HEK293 (cell line): ENCODE results near the gene MED13L.
A peak's percentile ranks its signal among the peaks of the same experiment; 100 is the strongest.

ENCODE experiments used
- FEZF1 ChIP-seq: fragments of 450-650 bp; formaldehyde crosslinking; IDR thresholded peaks from 2 replicates; pipeline ENCODE4 v1.5.1; 2016; ENCODE audit warnings: missing biosample characterization, missing genetic modification characterization
- HOXA7 ChIP-seq: sonication (generic); formaldehyde crosslinking; IDR thresholded peaks from 2 replicates; pipeline ENCODE4 v1.8.1; 2022; ENCODE audit warnings: missing genetic modification reagents, borderline replicate concordance
- KLF17 ChIP-seq: fragments of 450-650 bp; formaldehyde crosslinking; IDR thresholded peaks from 2 replicates; pipeline ENCODE4 v1.5.1; 2016; ENCODE audit warnings: missing biosample characterization, missing genetic modification characterization
- KLF9 ChIP-seq: fragments of 450-650 bp; formaldehyde crosslinking; IDR thresholded peaks from 2 replicates; pipeline ENCODE4 v1.5.1; 2016; ENCODE audit warnings: missing biosample characterization, missing genetic modification characterization, low read depth
- PBX3 ChIP-seq: sonication (generic); formaldehyde crosslinking; IDR thresholded peaks from 2 replicates; pipeline ENCODE4 v1.8.1; 2022; ENCODE audit warnings: mild to moderate bottlenecking, moderate library complexity, missing genetic modification reagents
- REPIN1 ChIP-seq: fragments of 450-650 bp; formaldehyde crosslinking; IDR thresholded peaks from 2 replicates; pipeline ENCODE4 v1.5.1; 2017; ENCODE audit warnings: missing biosample characterization, missing genetic modification characterization, low read depth
- SALL2 ChIP-seq: fragments of 450-650 bp; formaldehyde crosslinking; IDR thresholded peaks from 2 replicates; pipeline ENCODE4 v1.5.0; 2017; ENCODE audit warnings: missing biosample characterization, mild to moderate bottlenecking, missing genetic modification characterization, borderline replicate concordance
- SCRT1 ChIP-seq: fragments of 450-650 bp; formaldehyde crosslinking; IDR thresholded peaks from 2 replicates; pipeline ENCODE4 v1.5.1; 2016; ENCODE audit warnings: missing biosample characterization, missing genetic modification characterization, borderline replicate concordance
- TCF7L2 ChIP-seq: IDR thresholded peaks from 2 replicates; pipeline ENCODE4 v1.6.1; 2011; ENCODE audit warnings: low read depth, mild to moderate bottlenecking, inconsistent platforms, low read length, moderate library complexity, borderline replicate concordance
- TRIM28 ChIP-seq: IDR thresholded peaks from 2 replicates; pipeline ENCODE4 v1.6.1; 2011; ENCODE audit warnings: low read length, control low read depth, borderline replicate concordance
- ZBTB17 ChIP-seq: fragments of 450-650 bp; formaldehyde crosslinking; IDR thresholded peaks from 2 replicates; pipeline ENCODE4 v1.5.1; 2016; ENCODE audit warnings: missing biosample characterization, missing genetic modification characterization
- ZBTB6 ChIP-seq: fragments of 450-650 bp; formaldehyde crosslinking; IDR thresholded peaks from 2 replicates; pipeline ENCODE4 v1.5.1; 2017; ENCODE audit warnings: missing biosample characterization, missing genetic modification characterization
- ZIC2 ChIP-seq: fragments of 450-650 bp; formaldehyde crosslinking; IDR thresholded peaks from 2 replicates; pipeline ENCODE4 v1.5.1; 2016; ENCODE audit warnings: missing biosample characterization, missing genetic modification characterization
- ZNF132 ChIP-seq: fragments of 450-650 bp; formaldehyde crosslinking; IDR thresholded peaks from 2 replicates; pipeline ENCODE4 v1.5.1; 2017; ENCODE audit warnings: missing biosample characterization, missing genetic modification characterization, borderline replicate concordance
- ZNF138 ChIP-seq: fragments of 450-650 bp; formaldehyde crosslinking; IDR thresholded peaks from 2 replicates; pipeline ENCODE4 v1.5.1; 2016; ENCODE audit warnings: missing biosample characterization, missing genetic modification characterization, borderline replicate concordance
- ZNF169 ChIP-seq: fragments of 450-650 bp; formaldehyde crosslinking; IDR thresholded peaks from 2 replicates; pipeline ENCODE4 v1.5.1; 2016; ENCODE audit warnings: missing biosample characterization, missing genetic modification characterization
- ZNF174 ChIP-seq: fragments of 450-650 bp; formaldehyde crosslinking; IDR thresholded peaks from 2 replicates; pipeline ENCODE4 v1.5.0; 2017; ENCODE audit warnings: missing biosample characterization, mild to moderate bottlenecking, missing genetic modification characterization
- ZNF18 ChIP-seq: fragments of 450-650 bp; formaldehyde crosslinking; IDR thresholded peaks from 2 replicates; pipeline ENCODE4 v1.5.1; 2016; ENCODE audit warnings: missing biosample characterization, missing genetic modification characterization
- ZNF19 ChIP-seq: fragments of 450-650 bp; formaldehyde crosslinking; IDR thresholded peaks from 2 replicates; pipeline ENCODE4; 2016; ENCODE audit warnings: missing biosample characterization, missing genetic modification characterization, low read depth
- ZNF221 ChIP-seq: fragments of 450-650 bp; formaldehyde crosslinking; IDR thresholded peaks from 2 replicates; pipeline ENCODE4 v1.5.1; 2017; ENCODE audit warnings: missing biosample characterization, missing genetic modification characterization, borderline replicate concordance
- ZNF280C ChIP-seq: fragments of 450-650 bp; formaldehyde crosslinking; IDR thresholded peaks from 2 replicates; pipeline ENCODE4 v1.5.1; 2016; ENCODE audit warnings: missing biosample characterization, missing genetic modification characterization
- ZNF341 ChIP-seq: fragments of 450-650 bp; formaldehyde crosslinking; IDR thresholded peaks from 2 replicates; pipeline ENCODE4; 2016; ENCODE audit warnings: low read depth, missing biosample characterization, missing genetic modification characterization
- ZNF391 ChIP-seq: fragments of 450-650 bp; formaldehyde crosslinking; IDR thresholded peaks from 2 replicates; pipeline ENCODE4 v1.5.1; 2016; ENCODE audit warnings: low read depth, missing biosample characterization, missing genetic modification characterization, borderline replicate concordance
- ZNF416 ChIP-seq: fragments of 450-650 bp; formaldehyde crosslinking; IDR thresholded peaks from 2 replicates; pipeline ENCODE4 v1.5.1; 2016; ENCODE audit warnings: missing biosample characterization, missing genetic modification characterization
- ZNF560 ChIP-seq: fragments of 450-650 bp; formaldehyde crosslinking; IDR thresholded peaks from 2 replicates; pipeline ENCODE4 v1.5.1; 2017; ENCODE audit warnings: missing biosample characterization, missing genetic modification characterization, borderline replicate concordance
- ZNF610 ChIP-seq: fragments of 450-650 bp; formaldehyde crosslinking; IDR thresholded peaks from 2 replicates; pipeline ENCODE4 v1.5.1; 2016; ENCODE audit warnings: missing biosample characterization, missing genetic modification characterization, borderline replicate concordance
- ZNF621 ChIP-seq: fragments of 450-650 bp; formaldehyde crosslinking; IDR thresholded peaks from 2 replicates; pipeline ENCODE4 v1.5.1; 2017; ENCODE audit warnings: missing biosample characterization, missing genetic modification characterization
- ZNF626 ChIP-seq: fragments of 450-650 bp; sonication (Bioruptor Pico); formaldehyde crosslinking; IDR thresholded peaks from 2 replicates; pipeline ENCODE4 v1.5.1; 2018; ENCODE audit warnings: missing biosample characterization, missing genetic modification characterization, inconsistent platforms
- ZNF664 ChIP-seq: fragments of 450-650 bp; formaldehyde crosslinking; IDR thresholded peaks from 2 replicates; pipeline ENCODE4 v1.5.1; 2016; ENCODE audit warnings: missing biosample characterization, missing genetic modification characterization
- ZNF76 ChIP-seq: fragments of 450-650 bp; formaldehyde crosslinking; IDR thresholded peaks from 2 replicates; pipeline ENCODE4; 2016; ENCODE audit warnings: low read depth, missing biosample characterization, missing genetic modification characterization, borderline replicate concordance
- ZNF777 ChIP-seq: fragments of 450-650 bp; formaldehyde crosslinking; IDR thresholded peaks from 2 replicates; pipeline ENCODE4 v1.5.1; 2017; ENCODE audit warnings: missing biosample characterization, missing genetic modification characterization, borderline replicate concordance
- ZNF830 ChIP-seq: fragments of 450-650 bp; IDR thresholded peaks from 2 replicates; pipeline ENCODE4 v1.5.0; 2018; ENCODE audit warnings: missing biosample characterization, missing genetic modification characterization, low read depth, mild to moderate bottlenecking, moderate library complexity
- ZNF837 ChIP-seq: fragments of 450-650 bp; formaldehyde crosslinking; IDR thresholded peaks from 2 replicates; pipeline ENCODE4 v1.5.1; 2016; ENCODE audit warnings: missing biosample characterization, missing genetic modification characterization
- ZSCAN23 ChIP-seq: fragments of 450-650 bp; formaldehyde crosslinking; IDR thresholded peaks from 2 replicates; pipeline ENCODE4 v1.5.1; 2016; ENCODE audit warnings: missing biosample characterization, missing genetic modification characterization

Gene MED13L

GRCh38 chr12:116123451-116124258 is 153.8 kb downstream of the MED13L start (continued):
- TF ChIP-seq TRIM28 (peak; percentile 100), SALL2 (tag by site-specific recombination) (no peak), ZNF626 (no peak), ZNF664 (tag by site-specific recombination) (no peak), ZNF221 (tag by site-specific recombination) (no peak), ZNF19 (tag by site-specific recombination) (no peak), KLF17 (tag by site-specific recombination) (no peak), ZNF341 (tag by site-specific recombination) (peak; percentile 29; the same call in 1 of the 2 replicates), ZNF777 (tag by site-specific recombination) (no peak), HOXA7 (no peak), KLF9 (no peak), ZNF830 (tag by site-specific recombination) (no peak), ZNF138 (tag by site-specific recombination) (no peak), ZNF174 (tag by site-specific recombination) (no peak), ZSCAN23 (tag by site-specific recombination) (0 out of 2 replicates have a peak, but pooled peaks have one; percentile 20), TCF7L2 (peak; percentile 39; the same call in 1 of the 2 replicates), ZNF76 (no peak), ZBTB6 (tag by site-specific recombination) (no peak), ZNF280C (tag by site-specific recombination) (no peak), ZNF416 (no peak), FEZF1 (peak; percentile 86), ZBTB17 (tag by site-specific recombination) (peak; percentile 87), PBX3 (no peak), ZNF610 (peak; percentile 76; the same call in 1 of the 2 replicates), ZIC2 (tag by site-specific recombination) (no peak), ZNF18 (tag by site-specific recombination) (peak; percentile 70), ZNF391 (tag by site-specific recombination) (no peak), ZNF169 (no peak), ZNF132 (no peak), ZNF621 (tag by site-specific recombination) (no peak), SCRT1 (no peak), ZNF560 (tag by site-specific recombination) (no peak), ZNF837 (no peak), REPIN1 (tag by site-specific recombination) (no peak; the same call in 1 of the 2 replicates)
